H1 (cell line): ENCODE data around the gene CDC42SE2. TPM values are rescaled to one million over a fixed set of nuclear protein-coding genes. Genes with fewer than 3 reads are reported as not detected.

Source experiments
- ASH2L ChIP-seq: fragments of 200-600, 300-600 bp; sonication (generic); IDR thresholded peaks from one replicate; pipeline ENCODE4 v1.7.1; 2017; ENCODE audit warnings: low read length
- KDM5A ChIP-seq: fragments of 200-600 bp; IDR thresholded peaks from 2 replicates; pipeline ENCODE4 v1.7.1; 2012; ENCODE audit warnings: mild to moderate bottlenecking, low read length, inconsistent platforms, mixed read lengths
- TEAD4 ChIP-seq: IDR thresholded peaks from 2 replicates; pipeline ENCODE4 v1.6.1; 2012; ENCODE audit warnings: low read depth, low read length, inconsistent platforms, mixed read lengths
- polyA plus RNA-seq, 7 experiments: library from polyadenylated mRNA; depleted of rRNA in 3 of 7; stranded (reverse) in 5 of 7; unstranded in 2 of 7; fragments of >200 nt in 5 of 7; fragments of 200-250 nt in 2 of 7; gene quantifications; 1 replicate in 5 of 7; 2 replicates in 1 of 7; 4 replicates in 1 of 7; pipeline versions ENCODE4 v1.2.1 to v1.2.3, GENCODE V29; 2011 to 2013; ENCODE audit warnings: missing spikeins in 2 of 7, mixed read lengths in 2 of 7
- total RNA-seq: library from RNA; stranded (reverse); fragmentation: NEBNext Ultra II Directional; extraction: Animal tissue kit (Norgen Biotek cat#: 25700); gene quantifications from 2 replicates; pipeline ENCODE4 v1.2.1, GENCODE V29; 2021
- TF ChIP-seq, protein P1 (sequence below): fragments of 300-600 bp; sonication (generic); IDR thresholded peaks from 2 replicates; pipeline ENCODE4 v1.7.1; 2012; ENCODE audit warnings: low read length, moderate library complexity, mild to moderate bottlenecking, inconsistent platforms; ENCODE audit not compliant: insufficient replicate concordance

Gene CDC42SE2
- total and polyA plus RNA-seq, 2 of the 8 experiments (the other 6 are each of a cell fraction or from before 2014, with no cell fraction given) = 16.7 to 30.8 TPM

DNA sequence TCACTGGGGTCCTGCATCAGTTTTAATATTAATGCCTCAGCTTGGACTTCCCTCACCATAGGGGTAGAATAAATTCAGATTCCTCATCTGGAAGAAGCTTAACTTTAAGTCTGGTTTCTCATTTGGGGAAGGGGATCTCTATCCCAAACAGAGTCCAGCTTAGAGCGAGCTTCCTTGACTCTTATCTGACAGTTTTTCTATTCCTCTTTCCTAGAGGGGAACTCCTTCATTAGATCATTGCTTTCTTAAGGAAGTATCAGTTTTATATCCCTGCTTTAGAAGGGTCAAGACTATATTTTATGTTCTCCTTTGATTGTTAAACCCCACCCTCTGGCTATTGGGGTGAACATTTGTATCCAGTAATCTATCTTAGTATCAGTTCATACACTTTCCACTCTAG lies 24.2 kb upstream of the CDC42SE2 start (continued):
- TF ChIP-seq, protein P1, sequence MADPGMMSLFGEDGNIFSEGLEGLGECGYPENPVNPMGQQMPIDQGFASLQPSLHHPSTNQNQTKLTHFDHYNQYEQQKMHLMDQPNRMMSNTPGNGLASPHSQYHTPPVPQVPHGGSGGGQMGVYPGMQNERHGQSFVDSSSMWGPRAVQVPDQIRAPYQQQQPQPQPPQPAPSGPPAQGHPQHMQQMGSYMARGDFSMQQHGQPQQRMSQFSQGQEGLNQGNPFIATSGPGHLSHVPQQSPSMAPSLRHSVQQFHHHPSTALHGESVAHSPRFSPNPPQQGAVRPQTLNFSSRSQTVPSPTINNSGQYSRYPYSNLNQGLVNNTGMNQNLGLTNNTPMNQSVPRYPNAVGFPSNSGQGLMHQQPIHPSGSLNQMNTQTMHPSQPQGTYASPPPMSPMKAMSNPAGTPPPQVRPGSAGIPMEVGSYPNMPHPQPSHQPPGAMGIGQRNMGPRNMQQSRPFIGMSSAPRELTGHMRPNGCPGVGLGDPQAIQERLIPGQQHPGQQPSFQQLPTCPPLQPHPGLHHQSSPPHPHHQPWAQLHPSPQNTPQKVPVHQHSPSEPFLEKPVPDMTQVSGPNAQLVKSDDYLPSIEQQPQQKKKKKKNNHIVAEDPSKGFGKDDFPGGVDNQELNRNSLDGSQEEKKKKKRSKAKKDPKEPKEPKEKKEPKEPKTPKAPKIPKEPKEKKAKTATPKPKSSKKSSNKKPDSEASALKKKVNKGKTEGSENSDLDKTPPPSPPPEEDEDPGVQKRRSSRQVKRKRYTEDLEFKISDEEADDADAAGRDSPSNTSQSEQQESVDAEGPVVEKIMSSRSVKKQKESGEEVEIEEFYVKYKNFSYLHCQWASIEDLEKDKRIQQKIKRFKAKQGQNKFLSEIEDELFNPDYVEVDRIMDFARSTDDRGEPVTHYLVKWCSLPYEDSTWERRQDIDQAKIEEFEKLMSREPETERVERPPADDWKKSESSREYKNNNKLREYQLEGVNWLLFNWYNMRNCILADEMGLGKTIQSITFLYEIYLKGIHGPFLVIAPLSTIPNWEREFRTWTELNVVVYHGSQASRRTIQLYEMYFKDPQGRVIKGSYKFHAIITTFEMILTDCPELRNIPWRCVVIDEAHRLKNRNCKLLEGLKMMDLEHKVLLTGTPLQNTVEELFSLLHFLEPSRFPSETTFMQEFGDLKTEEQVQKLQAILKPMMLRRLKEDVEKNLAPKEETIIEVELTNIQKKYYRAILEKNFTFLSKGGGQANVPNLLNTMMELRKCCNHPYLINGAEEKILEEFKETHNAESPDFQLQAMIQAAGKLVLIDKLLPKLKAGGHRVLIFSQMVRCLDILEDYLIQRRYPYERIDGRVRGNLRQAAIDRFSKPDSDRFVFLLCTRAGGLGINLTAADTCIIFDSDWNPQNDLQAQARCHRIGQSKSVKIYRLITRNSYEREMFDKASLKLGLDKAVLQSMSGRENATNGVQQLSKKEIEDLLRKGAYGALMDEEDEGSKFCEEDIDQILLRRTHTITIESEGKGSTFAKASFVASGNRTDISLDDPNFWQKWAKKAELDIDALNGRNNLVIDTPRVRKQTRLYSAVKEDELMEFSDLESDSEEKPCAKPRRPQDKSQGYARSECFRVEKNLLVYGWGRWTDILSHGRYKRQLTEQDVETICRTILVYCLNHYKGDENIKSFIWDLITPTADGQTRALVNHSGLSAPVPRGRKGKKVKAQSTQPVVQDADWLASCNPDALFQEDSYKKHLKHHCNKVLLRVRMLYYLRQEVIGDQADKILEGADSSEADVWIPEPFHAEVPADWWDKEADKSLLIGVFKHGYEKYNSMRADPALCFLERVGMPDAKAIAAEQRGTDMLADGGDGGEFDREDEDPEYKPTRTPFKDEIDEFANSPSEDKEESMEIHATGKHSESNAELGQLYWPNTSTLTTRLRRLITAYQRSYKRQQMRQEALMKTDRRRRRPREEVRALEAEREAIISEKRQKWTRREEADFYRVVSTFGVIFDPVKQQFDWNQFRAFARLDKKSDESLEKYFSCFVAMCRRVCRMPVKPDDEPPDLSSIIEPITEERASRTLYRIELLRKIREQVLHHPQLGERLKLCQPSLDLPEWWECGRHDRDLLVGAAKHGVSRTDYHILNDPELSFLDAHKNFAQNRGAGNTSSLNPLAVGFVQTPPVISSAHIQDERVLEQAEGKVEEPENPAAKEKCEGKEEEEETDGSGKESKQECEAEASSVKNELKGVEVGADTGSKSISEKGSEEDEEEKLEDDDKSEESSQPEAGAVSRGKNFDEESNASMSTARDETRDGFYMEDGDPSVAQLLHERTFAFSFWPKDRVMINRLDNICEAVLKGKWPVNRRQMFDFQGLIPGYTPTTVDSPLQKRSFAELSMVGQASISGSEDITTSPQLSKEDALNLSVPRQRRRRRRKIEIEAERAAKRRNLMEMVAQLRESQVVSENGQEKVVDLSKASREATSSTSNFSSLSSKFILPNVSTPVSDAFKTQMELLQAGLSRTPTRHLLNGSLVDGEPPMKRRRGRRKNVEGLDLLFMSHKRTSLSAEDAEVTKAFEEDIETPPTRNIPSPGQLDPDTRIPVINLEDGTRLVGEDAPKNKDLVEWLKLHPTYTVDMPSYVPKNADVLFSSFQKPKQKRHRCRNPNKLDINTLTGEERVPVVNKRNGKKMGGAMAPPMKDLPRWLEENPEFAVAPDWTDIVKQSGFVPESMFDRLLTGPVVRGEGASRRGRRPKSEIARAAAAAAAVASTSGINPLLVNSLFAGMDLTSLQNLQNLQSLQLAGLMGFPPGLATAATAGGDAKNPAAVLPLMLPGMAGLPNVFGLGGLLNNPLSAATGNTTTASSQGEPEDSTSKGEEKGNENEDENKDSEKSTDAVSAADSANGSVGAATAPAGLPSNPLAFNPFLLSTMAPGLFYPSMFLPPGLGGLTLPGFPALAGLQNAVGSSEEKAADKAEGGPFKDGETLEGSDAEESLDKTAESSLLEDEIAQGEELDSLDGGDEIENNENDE = no peak
- TF ChIP-seq KDM5A (no peak), TEAD4 (no peak), ASH2L (no peak)
